Spleen (tissue), 7 donors: ENCODE data around the gene GPR61.

Experiments
- POLR2A ChIP-seq, 3 donors: fragments of 450-650 bp; IDR thresholded peaks; one replicate each; pipeline ENCODE4 v1.5.1; 2017; ENCODE audit warnings: antibody characterized with exemption in 3 of 3, mild to moderate bottlenecking in 1 of 3
- POLR2AphosphoS5 ChIP-seq, 3 donors: sonication (generic); formaldehyde crosslinking; IDR thresholded peaks; one replicate each; pipeline ENCODE4 v1.5.1; 2017; ENCODE audit warnings: antibody characterized with exemption in 3 of 3
- TF ChIP-seq, protein P1 (sequence below), 11 experiments: fragments of 200-600 bp in 7 of 11; fragments of 450-650 bp in 4 of 11; sonication (generic) in 4 of 11; IDR thresholded peaks in 8 of 11; conservative IDR thresholded peaks in 3 of 11; 1 replicate in 7 of 11; 2 replicates in 4 of 11; pipeline versions ENCODE4 v1.4.0 to v1.8.0; 2016 to 2021; ENCODE audit warnings: antibody characterized with exemption in 11 of 11, inconsistent platforms in 4 of 11, mild to moderate bottlenecking in 1 of 11
- donor health status: DM: no; HTN: no; CAD: no; lungs with moderate emphysema.
- donor health status: DM: no; HTN: no; CAD: no.
- donor health status: DM: no; HTN: no; CAD: no.

DNA sequence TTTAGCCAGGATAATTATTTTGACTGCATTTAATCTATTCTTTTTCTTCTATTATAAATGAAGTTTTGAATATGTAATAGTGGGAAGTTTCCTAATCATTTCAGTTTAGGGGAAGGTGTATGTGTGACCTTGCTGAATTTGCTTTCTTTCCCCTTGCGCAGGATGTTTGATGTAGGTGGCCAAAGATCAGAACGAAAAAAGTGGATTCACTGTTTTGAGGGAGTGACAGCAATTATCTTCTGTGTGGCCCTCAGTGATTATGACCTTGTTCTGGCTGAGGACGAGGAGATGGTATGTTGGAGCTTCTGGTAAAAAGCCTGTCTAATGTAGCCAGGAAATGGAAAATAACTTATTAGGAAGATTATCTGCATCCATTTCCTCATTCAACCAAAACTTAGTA lies 46.4 kb downstream of the GPR61 start:
- no peak for TF ChIP-seq POLR2A (IDR thresholded peaks at IDR 0.05)
- TF ChIP-seq POLR2AphosphoS5 (IDR thresholded peaks at IDR 0.05) = no peak
- TF ChIP-seq, protein P1, sequence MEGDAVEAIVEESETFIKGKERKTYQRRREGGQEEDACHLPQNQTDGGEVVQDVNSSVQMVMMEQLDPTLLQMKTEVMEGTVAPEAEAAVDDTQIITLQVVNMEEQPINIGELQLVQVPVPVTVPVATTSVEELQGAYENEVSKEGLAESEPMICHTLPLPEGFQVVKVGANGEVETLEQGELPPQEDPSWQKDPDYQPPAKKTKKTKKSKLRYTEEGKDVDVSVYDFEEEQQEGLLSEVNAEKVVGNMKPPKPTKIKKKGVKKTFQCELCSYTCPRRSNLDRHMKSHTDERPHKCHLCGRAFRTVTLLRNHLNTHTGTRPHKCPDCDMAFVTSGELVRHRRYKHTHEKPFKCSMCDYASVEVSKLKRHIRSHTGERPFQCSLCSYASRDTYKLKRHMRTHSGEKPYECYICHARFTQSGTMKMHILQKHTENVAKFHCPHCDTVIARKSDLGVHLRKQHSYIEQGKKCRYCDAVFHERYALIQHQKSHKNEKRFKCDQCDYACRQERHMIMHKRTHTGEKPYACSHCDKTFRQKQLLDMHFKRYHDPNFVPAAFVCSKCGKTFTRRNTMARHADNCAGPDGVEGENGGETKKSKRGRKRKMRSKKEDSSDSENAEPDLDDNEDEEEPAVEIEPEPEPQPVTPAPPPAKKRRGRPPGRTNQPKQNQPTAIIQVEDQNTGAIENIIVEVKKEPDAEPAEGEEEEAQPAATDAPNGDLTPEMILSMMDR (IDR thresholded peaks at IDR 0.05 in 8 of 11, conservative IDR thresholded peaks at IDR 0.05 in 3 of 11) = no peak
